ENCODE results near the gene PACRG.
"Not testable (repeated sequence)": the region's sequence is repeated elsewhere in the genome, so short reads cannot be mapped to it uniquely, and the experiment has no call there.

Gene PACRG

GRCh38 chr6:163313981-163314380 is 586.2 kb downstream of the PACRG start:
- no peak for DNase-seq (ENCODE audit: low read depth)

GRCh38 chr6:163314791-163315470 is 587.2 kb downstream of the PACRG start:
- DNase-seq (ENCODE audit: low read depth), result no peak

DNA sequence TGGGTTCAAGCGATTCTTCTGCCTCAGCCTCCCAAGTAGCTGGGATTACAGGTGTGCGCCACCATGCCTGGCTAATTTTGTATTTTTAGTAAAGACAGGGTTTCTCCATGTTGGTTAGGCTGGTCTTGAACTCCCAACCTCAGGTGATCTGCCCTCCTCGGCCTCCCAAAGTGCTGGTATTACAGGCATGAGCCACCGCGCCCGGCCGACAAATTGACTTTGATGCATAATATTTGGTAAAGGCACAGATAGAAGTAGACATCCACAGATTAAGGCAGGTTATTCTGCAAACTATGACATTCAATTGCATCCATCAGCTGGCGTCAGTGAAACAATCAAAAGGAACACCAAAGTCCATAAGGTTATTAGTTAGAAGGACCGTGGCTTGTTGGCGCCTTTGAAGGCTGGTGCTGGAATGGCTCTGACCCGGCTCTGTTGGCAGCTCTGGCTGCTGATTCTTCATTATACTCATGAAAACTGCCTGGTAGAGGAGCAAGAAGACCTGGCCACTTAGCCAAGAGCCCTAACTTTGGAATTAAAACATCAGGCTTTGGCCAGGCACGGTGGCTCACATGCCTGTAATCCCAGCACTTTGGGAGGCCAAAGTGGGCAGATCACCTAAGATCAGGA is 589.2 kb downstream of the PACRG start:
- not testable (repeated sequence) for DNase-seq (ENCODE audit: low read depth)

DNA sequence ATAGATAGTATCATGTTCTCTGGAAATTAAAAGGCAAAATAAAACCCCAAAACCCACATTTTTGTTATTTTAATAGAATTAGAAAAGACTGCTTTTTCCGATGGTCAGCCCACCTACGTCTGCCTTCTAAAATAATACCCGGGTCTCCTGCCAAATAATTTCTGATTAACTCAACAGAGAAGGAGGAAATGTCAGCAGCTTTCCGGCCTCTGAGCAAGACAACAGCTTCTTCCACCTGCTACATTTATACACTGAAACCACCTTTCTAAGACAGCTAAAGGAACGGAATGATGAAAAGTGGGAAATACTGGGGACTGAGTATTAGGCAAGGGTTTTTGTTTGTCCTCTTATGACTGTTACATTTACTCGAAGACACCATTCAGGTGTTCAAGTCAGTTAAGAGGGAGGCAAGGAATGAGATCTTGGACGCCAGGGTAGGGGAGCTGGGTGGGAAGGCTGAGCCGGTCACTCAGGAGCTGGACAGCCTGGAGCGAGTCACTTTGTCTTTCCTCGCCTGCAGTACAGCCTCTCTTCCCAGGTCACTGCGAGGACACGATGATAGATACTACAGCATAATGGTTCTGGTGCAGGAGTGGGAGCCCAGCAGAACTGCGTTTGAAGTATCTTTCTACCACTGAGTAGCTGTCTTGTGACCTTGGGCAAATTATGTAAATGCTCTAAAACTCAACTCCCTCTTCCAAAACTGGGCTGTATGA is 590.5 kb downstream of the PACRG start:
- DNase-seq (ENCODE audit: low read depth), result no peak

DNA sequence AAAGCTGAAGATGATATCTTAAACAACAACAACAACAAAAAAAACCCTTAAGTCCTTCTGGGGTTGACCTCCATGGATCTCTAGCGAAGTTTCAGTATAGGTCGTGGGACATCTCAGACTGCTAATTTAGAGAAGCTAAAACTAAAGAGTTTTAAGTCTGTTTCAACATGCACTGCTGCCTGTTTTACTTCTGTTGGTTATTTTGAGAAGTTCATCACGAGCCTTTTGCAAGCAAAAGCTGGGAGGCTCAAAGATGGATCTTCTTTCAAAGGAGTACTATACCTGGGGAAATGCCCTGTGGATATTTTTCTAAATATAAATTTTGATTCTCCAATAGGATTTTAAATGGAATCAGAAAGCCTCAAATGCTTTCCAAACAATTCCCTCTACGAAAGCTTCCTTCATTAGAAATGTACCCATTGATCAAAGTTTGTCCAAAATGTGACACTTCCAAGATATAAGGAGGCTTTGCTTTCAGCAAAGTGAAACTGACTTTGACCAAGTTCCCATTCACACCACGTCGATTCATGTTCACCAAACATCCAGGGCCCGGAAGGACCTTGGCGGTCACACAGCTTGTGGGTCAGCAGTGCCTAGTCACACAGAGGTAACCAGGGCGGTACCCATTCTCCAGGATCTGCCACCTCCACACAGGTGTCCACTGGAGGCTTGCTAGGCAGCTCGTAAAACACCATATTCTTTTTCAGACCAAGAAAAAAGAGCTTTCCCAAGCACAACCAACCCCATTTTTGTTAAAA is 592.0 kb downstream of the PACRG start:
- DNase-seq (ENCODE audit: low read depth), result no peak

DNA sequence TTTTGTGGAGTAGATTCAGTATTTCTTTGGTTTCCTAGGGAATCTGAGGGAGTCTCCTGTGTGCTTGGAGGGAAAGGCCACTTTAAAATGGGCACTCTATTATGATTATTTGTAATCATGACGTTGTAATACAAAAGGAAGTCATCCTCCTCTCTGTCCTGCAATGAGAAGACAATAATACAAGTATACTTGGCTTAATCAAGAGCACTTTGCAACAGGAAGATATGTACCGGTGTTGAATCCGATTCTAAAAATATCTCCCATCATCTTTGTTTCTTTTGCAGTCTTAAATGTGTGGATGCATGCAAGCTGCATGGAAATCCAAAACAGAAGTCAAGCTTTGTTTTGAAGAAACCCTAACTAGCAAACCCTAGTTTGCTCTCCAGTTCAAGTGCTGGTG is 592.6 kb downstream of the PACRG start:
- no peak for DNase-seq (ENCODE audit: low read depth)

DNA sequence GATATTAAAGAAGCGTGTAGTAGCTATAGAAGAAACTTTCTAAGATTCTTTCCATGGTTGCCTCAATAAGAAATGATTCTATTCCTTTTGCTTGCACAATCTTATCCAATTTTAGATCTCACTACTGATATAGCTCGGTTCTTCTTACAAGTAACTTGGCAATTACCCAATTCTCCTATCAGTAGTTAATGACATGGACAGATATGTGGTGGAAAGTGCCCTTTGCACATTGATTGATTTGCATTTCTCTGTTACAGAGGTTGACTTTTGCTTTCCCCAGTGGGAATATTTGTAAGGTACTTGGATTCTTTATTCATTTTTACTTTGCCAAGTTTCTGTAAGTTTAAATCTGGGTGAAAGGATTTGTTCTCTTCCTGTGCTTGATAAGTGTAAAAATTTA is 593.0 kb downstream of the PACRG start:
- no peak for DNase-seq (ENCODE audit: low read depth)

GRCh38 chr6:163321717-163322116 is 593.9 kb downstream of the PACRG start:
- DNase-seq (ENCODE audit: low read depth), result no peak

DNA sequence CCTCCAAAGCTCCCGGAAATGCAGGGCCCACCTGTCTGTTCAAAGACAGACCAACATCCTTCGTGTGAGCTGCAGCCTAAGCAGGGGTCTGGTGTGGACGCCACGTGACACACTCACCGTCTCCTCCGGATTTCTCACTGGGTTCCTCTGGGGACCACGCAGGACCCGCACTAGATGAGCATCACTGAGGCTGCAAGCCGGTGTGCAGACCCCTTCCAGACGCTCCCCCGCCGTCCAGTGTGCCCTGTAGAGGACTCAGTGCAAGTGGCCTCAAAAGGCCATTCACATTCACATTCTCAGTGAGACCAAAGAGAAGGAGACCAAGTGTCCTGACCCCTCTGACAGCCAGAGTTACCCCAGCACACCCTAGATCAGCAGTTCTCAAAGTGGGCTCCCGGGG is 595.5 kb downstream of the PACRG start:
- no peak for DNase-seq (ENCODE audit: low read depth)

GRCh38 chr6:163323705-163324104 is 595.9 kb downstream of the PACRG start:
- no peak for DNase-seq (ENCODE audit: low read depth)

GRCh38 chr6:163324326-163324687 is 596.5 kb downstream of the PACRG start:
- no peak for DNase-seq (ENCODE audit: low read depth)

GRCh38 chr6:163324688-163325389 is 597.1 kb downstream of the PACRG start:
- DNase-seq (ENCODE audit: low read depth), result no peak

DNA sequence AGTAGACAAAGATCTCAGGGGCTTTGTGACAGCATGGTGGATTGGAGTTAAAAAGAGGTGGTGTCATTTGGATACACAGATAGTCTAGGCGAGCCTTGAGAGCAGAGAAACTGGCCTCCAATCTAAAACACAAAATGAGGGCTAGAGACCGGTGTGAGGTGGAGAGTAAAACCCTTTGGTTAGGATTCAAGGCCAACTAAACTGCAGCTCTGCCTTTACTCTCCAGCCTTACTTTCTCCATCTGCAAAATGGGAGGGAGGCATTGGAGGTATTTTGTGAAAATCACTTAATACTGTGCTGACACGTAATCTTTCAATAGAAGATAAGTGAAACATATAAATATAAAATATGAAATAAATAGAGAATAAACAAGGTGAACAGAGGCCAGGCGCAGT is 597.6 kb downstream of the PACRG start:
- no peak for DNase-seq (ENCODE audit: low read depth)

DNA sequence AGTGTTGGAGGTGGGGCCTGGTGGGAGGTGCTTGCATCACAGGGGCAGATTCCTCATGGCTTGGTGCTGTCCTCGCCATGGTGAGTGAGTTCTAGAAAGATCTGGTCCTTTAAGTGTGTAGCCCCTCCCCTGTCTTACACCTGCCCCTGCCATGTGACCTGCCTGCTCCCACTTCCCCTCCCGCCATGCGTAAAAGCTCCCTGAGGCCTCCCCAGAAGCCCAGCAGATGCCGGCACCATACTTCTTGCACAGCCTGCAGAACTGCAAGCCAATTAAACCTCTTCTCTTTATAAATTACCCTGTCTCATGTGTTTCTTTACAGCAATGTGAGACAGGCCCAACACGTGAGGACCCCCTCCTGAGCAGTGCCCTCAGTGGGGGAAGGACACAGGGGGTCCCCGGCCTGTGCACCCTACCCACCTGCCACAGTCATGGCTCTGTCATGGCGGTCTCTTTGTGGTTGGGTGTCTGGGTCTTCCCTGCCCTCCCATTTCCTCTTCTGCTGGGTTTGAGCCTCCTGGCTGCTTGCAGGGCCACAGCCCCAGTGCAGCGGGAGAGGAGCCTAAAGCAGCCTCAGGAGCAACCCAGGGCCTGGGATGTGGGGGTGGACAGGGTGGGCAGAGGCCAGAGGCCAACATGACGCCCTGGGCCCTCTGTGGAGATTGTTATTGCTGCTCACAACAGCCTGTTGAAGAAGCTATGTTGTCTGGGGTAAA is 599.5 kb downstream of the PACRG start:
- DNase-seq (ENCODE audit: low read depth), result no peak

- no peak for DNase-seq (ENCODE audit: low read depth)
Observed at GRCh38 chr6:163327921-163328320, 600.1 kb downstream of the PACRG start.

DNA sequence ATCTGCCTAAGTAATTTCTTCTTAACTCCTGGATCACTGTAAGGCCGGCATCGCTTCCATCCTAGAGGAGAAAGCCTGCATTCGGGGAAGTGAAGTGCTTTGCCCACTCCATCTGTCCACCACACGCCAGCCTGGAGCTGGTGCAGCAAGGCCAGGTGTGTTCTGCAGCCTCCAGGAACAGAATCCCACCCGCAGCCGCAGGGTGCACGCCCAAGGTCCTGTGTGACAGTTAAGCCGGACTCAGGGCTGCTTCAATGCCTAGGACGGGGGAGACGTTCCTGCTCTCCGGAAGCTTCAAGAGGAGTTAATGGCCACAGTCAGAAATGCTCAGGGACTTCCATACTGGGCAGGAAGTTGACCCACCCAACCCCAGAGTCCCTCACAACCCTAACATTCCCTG is 600.6 kb downstream of the PACRG start:
- no peak for DNase-seq (ENCODE audit: low read depth)

- DNase-seq (ENCODE audit: low read depth), result no peak
Observed at GRCh38 chr6:163329991-163330390, 602.2 kb downstream of the PACRG start.

DNA sequence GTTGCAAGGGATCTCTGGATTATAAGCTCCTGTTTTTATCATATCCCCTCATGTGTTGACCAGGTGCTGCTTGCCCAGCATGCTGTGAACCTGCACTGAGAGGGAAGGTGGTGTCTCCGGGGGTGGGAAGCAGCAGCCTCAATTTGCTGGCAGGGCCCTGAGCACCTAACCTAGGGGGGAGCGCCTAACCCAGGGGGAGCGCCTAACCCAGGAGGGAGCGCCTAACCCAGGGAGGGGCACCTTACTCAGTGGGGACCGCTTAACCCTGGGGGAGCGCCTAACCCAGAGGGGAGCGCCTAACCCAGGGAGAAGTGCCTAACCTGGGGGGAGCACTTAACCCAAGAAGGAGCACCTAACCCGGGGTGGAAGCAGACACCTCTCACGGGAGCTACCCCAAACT is 603.5 kb downstream of the PACRG start:
- no peak for DNase-seq (ENCODE audit: low read depth)

DNA sequence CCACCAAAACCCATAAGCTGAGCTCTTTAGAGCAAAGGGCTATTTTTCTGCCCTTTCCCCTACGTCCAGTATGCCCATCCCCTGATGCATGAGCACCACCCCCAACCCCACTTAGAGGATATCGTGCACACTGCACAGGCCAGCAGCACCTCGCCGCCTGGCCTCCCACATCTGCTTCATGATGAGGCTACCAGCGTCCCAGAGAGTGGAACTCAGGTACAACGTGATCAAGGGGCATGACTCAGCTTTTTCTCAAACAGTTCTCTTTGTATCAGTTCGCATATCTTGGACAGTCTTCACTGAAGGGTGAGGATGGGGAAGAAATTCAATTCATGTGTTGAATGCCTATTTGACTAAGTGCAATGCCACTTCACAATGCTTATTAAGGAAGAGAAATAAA is 604.8 kb downstream of the PACRG start:
- no peak for DNase-seq (ENCODE audit: low read depth)

GRCh38 chr6:163333038-163333437 is 605.3 kb downstream of the PACRG start:
- DNase-seq (ENCODE audit: low read depth), result no peak
